ENCODE results near the gene USP34. TPM values are rescaled to one million over a fixed set of nuclear protein-coding genes. Genes with fewer than 3 reads are reported as not detected.
"Not testable (repeated sequence)": the region's sequence is repeated elsewhere in the genome, so short reads cannot be mapped to it uniquely, and the experiment has no call there.

The USP34 gene
- total and polyA plus RNA-seq, 2 donors from 2014 or later, result 37.2 to 112 TPM

- intact Hi-C loops (cut with DNase I), result no loop called here
- DNase-seq, result no peak
- Histone ChIP-seq H3K9ac (ENCODE audit: low read length in 3 of 3) (no peak overlapping the region), H3K36me3 (ENCODE audit: control insufficient read depth in 2 of 3, insufficient read depth in 3 of 3, low read length in 3 of 3) (peaks cover 8 to 42% (median 19%) of the 10 kb centered on the region in 3 donors), H3K9me3 (ENCODE audit: control insufficient read depth in 2 of 3, insufficient read depth in 1 of 3, low read length in 3 of 3) (no peaks in the 10 kb centered on the region), H3K4me3 (ENCODE audit: low read length in 3 of 3) (peak overlapping the region in 1 of 3 donors; percentile 22), H3K4me1 (ENCODE audit: control insufficient read depth in 2 of 3, insufficient read depth in 2 of 3, low read depth in 1 of 3, low read length in 3 of 3) (no peaks in the 10 kb centered on the region), H3K27ac (ENCODE audit: low read depth in 2 of 2, low read length in 2 of 2) (no peak overlapping the region), H3K27me3 (ENCODE audit: control insufficient read depth, insufficient read depth, low read length) (no peaks in the 10 kb centered on the region)
- no peak for TF ChIP-seq CTCF (IDR thresholded peaks at IDR 0.05; ENCODE audit: borderline replicate concordance, extremely low read depth, insufficient read depth)
- FAIRE-seq, result no peak
These were observed 265.8 kb downstream of the USP34 start for GRCh38 chr2:61205132-61205531.

- no peak overlapping the region for H3K4me3 ChIP-seq (ENCODE audit: low read length in 3 of 3)
- H3K36me3 ChIP-seq (ENCODE audit: control insufficient read depth in 2 of 3, insufficient read depth in 3 of 3, low read length in 3 of 3), result peaks cover 0 to 10% (median 6%) of the 10 kb centered on the region in 3 donors
- no peaks in the 10 kb centered on the region for H3K9me3 ChIP-seq (ENCODE audit: control insufficient read depth in 2 of 3, insufficient read depth in 1 of 3, low read length in 3 of 3)
- TF ChIP-seq CTCF (IDR thresholded peaks at IDR 0.05; ENCODE audit: borderline replicate concordance, extremely low read depth, insufficient read depth), result no peak
- FAIRE-seq (no peak), DNase-seq (no peak)
- H3K27ac ChIP-seq (ENCODE audit: low read depth in 2 of 2, low read length in 2 of 2), result no peak overlapping the region
- H3K4me1 ChIP-seq (ENCODE audit: control insufficient read depth in 2 of 3, insufficient read depth in 2 of 3, low read depth in 1 of 3, low read length in 3 of 3), result no peaks in the 10 kb centered on the region
- no peak overlapping the region for H3K9ac ChIP-seq (ENCODE audit: low read length in 3 of 3)
- no peaks in the 10 kb centered on the region for H3K27me3 ChIP-seq (ENCODE audit: control insufficient read depth, insufficient read depth, low read length)
- intact Hi-C loops (cut with DNase I), result no loop called here
These were observed 274.2 kb downstream of the USP34 start for GRCh38 chr2:61196671-61197070.

- H3K9me3 ChIP-seq (ENCODE audit: control insufficient read depth in 2 of 3, insufficient read depth in 1 of 3, low read length in 3 of 3); H3K27me3 ChIP-seq (ENCODE audit: control insufficient read depth, insufficient read depth, low read length); H3K4me1 ChIP-seq (ENCODE audit: control insufficient read depth in 2 of 3, insufficient read depth in 2 of 3, low read depth in 1 of 3, low read length in 3 of 3); H3K4me3 ChIP-seq (ENCODE audit: low read length in 3 of 3); H3K27ac ChIP-seq (ENCODE audit: low read depth in 2 of 2, low read length in 2 of 2); FAIRE-seq; H3K9ac ChIP-seq (ENCODE audit: low read length in 3 of 3); DNase-seq; intact Hi-C loops (cut with DNase I): not testable (repeated sequence)
- H3K36me3 ChIP-seq (ENCODE audit: control insufficient read depth in 2 of 3, insufficient read depth in 3 of 3, low read length in 3 of 3), result peaks cover 0 to 19% (median 10%) of the 10 kb centered on the region in 3 donors
These were observed 276.2 kb downstream of the USP34 start for GRCh38 chr2:61194646-61195045.

- no peak overlapping the region for H3K9ac ChIP-seq (ENCODE audit: low read length in 3 of 3)
- no peaks in the 10 kb centered on the region for H3K27me3 ChIP-seq (ENCODE audit: control insufficient read depth, insufficient read depth, low read length)
- peaks cover 0 to 21% (median 10%) of the 10 kb centered on the region in 3 donors for H3K36me3 ChIP-seq (ENCODE audit: control insufficient read depth in 2 of 3, insufficient read depth in 3 of 3, low read length in 3 of 3)
- DNase-seq (no peak), FAIRE-seq (no peak)
- H3K27ac ChIP-seq (ENCODE audit: low read depth in 2 of 2, low read length in 2 of 2), result no peak overlapping the region
- no peak overlapping the region for H3K4me3 ChIP-seq (ENCODE audit: low read length in 3 of 3)
- H3K4me1 ChIP-seq (ENCODE audit: control insufficient read depth in 2 of 3, insufficient read depth in 2 of 3, low read depth in 1 of 3, low read length in 3 of 3), result no peaks in the 10 kb centered on the region
- TF ChIP-seq CTCF (IDR thresholded peaks at IDR 0.05; ENCODE audit: borderline replicate concordance, extremely low read depth, insufficient read depth), result no peak
- H3K9me3 ChIP-seq (ENCODE audit: control insufficient read depth in 2 of 3, insufficient read depth in 1 of 3, low read length in 3 of 3), result no peaks in the 10 kb centered on the region
- intact Hi-C loops (cut with DNase I), result no loop called here
These were observed 277.0 kb downstream of the USP34 start for GRCh38 chr2:61193670-61194561.

Measured in kidney (tissue), 14 donors.